Measurements from ENCODE around the gene PDCD10.

- TF ChIP-seq CTCF (IDR thresholded peaks at IDR 0.05) (no peak), EZH2 (IDR thresholded peaks at IDR 0.05) (no peak), EZH2phosphoT487 (IDR thresholded peaks at IDR 0.05) (no peak)
Observed at GRCh38 chr3:167700926-167701325, 33.8 kb downstream of the PDCD10 start.

Data from neural progenitor cell (in vitro differentiated cells).